ENCODE results near the gene SCAMP3.

DNA sequence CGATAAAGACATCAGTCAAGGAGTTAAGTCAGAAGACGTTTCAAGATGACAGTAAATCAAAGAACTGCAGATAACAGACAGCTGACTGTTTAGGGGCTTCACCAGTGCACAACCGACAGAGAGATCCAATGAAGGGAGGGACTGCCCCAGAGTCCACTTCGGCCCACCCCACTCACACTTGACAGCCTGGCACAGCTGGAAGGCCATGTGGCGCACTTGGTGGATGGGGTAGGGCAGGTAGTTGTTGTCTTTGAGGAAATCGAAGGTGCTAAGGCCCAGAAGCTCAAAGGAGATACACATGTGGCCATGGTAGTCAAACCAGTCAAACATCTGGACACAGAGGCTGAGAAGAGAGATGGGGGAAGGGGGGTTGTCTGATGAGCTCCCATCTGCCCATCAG, 4.4 kb upstream of the SCAMP3 start:
- no peak for TF ChIP-seq RAD21 (IDR thresholded peaks at IDR 0.05; ENCODE audit: low read depth)
- TF ChIP-seq, protein P1, sequence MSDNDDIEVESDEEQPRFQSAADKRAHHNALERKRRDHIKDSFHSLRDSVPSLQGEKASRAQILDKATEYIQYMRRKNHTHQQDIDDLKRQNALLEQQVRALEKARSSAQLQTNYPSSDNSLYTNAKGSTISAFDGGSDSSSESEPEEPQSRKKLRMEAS (IDR thresholded peaks at IDR 0.05) = no peak
- TF ChIP-seq, protein P2, sequence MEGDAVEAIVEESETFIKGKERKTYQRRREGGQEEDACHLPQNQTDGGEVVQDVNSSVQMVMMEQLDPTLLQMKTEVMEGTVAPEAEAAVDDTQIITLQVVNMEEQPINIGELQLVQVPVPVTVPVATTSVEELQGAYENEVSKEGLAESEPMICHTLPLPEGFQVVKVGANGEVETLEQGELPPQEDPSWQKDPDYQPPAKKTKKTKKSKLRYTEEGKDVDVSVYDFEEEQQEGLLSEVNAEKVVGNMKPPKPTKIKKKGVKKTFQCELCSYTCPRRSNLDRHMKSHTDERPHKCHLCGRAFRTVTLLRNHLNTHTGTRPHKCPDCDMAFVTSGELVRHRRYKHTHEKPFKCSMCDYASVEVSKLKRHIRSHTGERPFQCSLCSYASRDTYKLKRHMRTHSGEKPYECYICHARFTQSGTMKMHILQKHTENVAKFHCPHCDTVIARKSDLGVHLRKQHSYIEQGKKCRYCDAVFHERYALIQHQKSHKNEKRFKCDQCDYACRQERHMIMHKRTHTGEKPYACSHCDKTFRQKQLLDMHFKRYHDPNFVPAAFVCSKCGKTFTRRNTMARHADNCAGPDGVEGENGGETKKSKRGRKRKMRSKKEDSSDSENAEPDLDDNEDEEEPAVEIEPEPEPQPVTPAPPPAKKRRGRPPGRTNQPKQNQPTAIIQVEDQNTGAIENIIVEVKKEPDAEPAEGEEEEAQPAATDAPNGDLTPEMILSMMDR (IDR thresholded peaks at IDR 0.05 in 2 of 3, conservative IDR thresholded peaks at IDR 0.05 in 1 of 3; ENCODE audit: borderline replicate concordance in 1 of 3, insufficient read depth in 1 of 3, low read depth in 2 of 3, low read length in 2 of 3) = no peak
- no peak for TF ChIP-seq YY1 (IDR thresholded peaks at IDR 0.05; ENCODE audit: extremely low read depth, insufficient replicate concordance, low read depth, low read length)
